GM12878 (cell line): ENCODE results near the gene COIL. TPM values are rescaled to one million over a fixed set of nuclear protein-coding genes. Genes with fewer than 3 reads are reported as not detected.

Experiments
- ATAC-seq: fragments of 200-7000 bp; cut with Tn5 transposase; 3 replicates; pipeline ENCODE4 v1.9.1; 2020; ENCODE audit warnings: mild to moderate bottlenecking, moderate library complexity
- BruUV-seq: library from RNA; stranded (reverse); fragments of 400-500 nt; replicated peaks from 2 replicates; lab custom pipeline; 2021; lab: Mats Ljungman, UMichigan
- CTCF ChIA-PET: fragments of 300-600 bp; sonication (Branson Sonifier 250); formaldehyde crosslinking; extraction: SDS; loops from one replicate; lab custom pipeline; 2021; ENCODE audit warnings: inconsistent platforms; lab: Yijun Ruan, JAX
- POLR2A ChIA-PET: fragments of 350-600 bp; formaldehyde crosslinking; extraction: SDS; loops from one replicate; lab custom pipeline; 2021; ENCODE audit warnings: inconsistent platforms; lab: Charles Lee
- RAD21 ChIA-PET: fragments of 300-600 bp; sonication (Branson Sonifier 250); formaldehyde crosslinking; loops from one replicate; lab custom pipeline; 2023; ENCODE audit warnings: antibody characterized with exemption; ENCODE audit not compliant: unreplicated experiment; lab: Charles Lee
- SMC1A ChIA-PET: fragments of 300-600 bp; sonication (Branson Sonifier 250); formaldehyde crosslinking; loops from one replicate; lab custom pipeline; 2023; ENCODE audit not compliant: unreplicated experiment, uncharacterized antibody; lab: Charles Lee
- DNase-seq: peaks from one replicate; pipeline ENCODE4 v3.0.0-alpha.2; 2011; ENCODE audit warnings: low read depth, low spot score
- FAIRE-seq: peaks from 3 replicates; lab custom pipeline; 2011; peaks lifted over from hg19 to GRCh38; lab: Jason Lieb, UNC
- H2AFZ ChIP-seq: 2 replicates; pipeline ENCODE4 v1.6.0; 2011; ENCODE audit warnings: low read depth, low read length, control low read depth; ENCODE audit not compliant: control insufficient read depth
- H3K27ac ChIP-seq: 2 replicates; pipeline ENCODE4 v1.5.1; 2011; ENCODE audit warnings: control low read depth; ENCODE audit not compliant: control insufficient read depth, insufficient read depth
- H3K27me3 ChIP-seq, 2 experiments: replicated peaks in 1 of 2; 2 replicates each; pipeline versions ENCODE4 v1.6.0 to v1.6.1; 2011; ENCODE audit warnings: low read length in 1 of 2; ENCODE audit not compliant: control insufficient read depth in 2 of 2, insufficient read depth in 2 of 2
- H3K36me3 ChIP-seq, 2 experiments: 2 replicates each; pipeline ENCODE4 v1.5.1; 2011; ENCODE audit warnings: low read length in 1 of 2; ENCODE audit not compliant: control insufficient read depth in 2 of 2, insufficient read depth in 2 of 2
- H3K4me1 ChIP-seq: 2 replicates; pipeline ENCODE4 v1.6.1; 2011; ENCODE audit warnings: mild to moderate bottlenecking, low read length, moderate library complexity, mixed read lengths; ENCODE audit not compliant: control insufficient read depth, insufficient read depth
- H3K4me2 ChIP-seq: 2 replicates; pipeline ENCODE4 v1.6.0; 2011; ENCODE audit warnings: control low read depth; ENCODE audit not compliant: control insufficient read depth, insufficient read depth
- H3K4me3 ChIP-seq: fragments of 200-600 bp; sonication (generic); 2 replicates; pipeline ENCODE4 v1.5.1; 2016
- H3K79me2 ChIP-seq: 2 replicates; pipeline ENCODE4 v1.6.0; 2011; ENCODE audit warnings: low read length; ENCODE audit not compliant: control insufficient read depth, insufficient read depth
- H3K9ac ChIP-seq: 2 replicates; pipeline ENCODE4 v1.8.0; 2011; ENCODE audit warnings: low read length, control low read depth, mixed read lengths; ENCODE audit not compliant: control insufficient read depth, insufficient read depth
- H3K9me3 ChIP-seq: replicated peaks from 3 replicates; pipeline ENCODE4 v1.5.1; 2011; ENCODE audit warnings: mild to moderate bottlenecking, low read length; ENCODE audit not compliant: control insufficient read depth, insufficient read depth
- H4K20me1 ChIP-seq: 2 replicates; pipeline ENCODE4 v1.6.0; 2011; ENCODE audit not compliant: control insufficient read depth, insufficient read depth
- CHD2 ChIP-seq: IDR thresholded peaks from 2 replicates; pipeline ENCODE4 v1.6.1; 2011; ENCODE audit warnings: low read depth, low read length, improper control_type of control experiment, borderline replicate concordance
- CREB1 ChIP-seq: IDR thresholded peaks from 2 replicates; pipeline ENCODE4 v1.6.1; 2012; ENCODE audit warnings: low read depth, mild to moderate bottlenecking, inconsistent platforms
- MEF2B ChIP-seq: fragments of 450-650 bp; IDR thresholded peaks from 2 replicates; pipeline ENCODE4 v1.6.1; 2018; ENCODE audit warnings: mild to moderate bottlenecking, moderate library complexity; ENCODE audit not compliant: partially characterized antibody, poor library complexity, severe bottlenecking
- POLR2AphosphoS2 ChIP-seq: IDR thresholded peaks from 2 replicates; pipeline ENCODE4 v1.6.1; 2011; ENCODE audit warnings: low read depth, mild to moderate bottlenecking, low read length, improper control_type of control experiment, moderate library complexity
- RFX5 ChIP-seq: IDR thresholded peaks from 2 replicates; pipeline ENCODE4 v1.6.1; 2011; ENCODE audit warnings: low read depth, low read length, improper control_type of control experiment
- RUNX3 ChIP-seq: IDR thresholded peaks from 2 replicates; pipeline ENCODE4 v1.6.1; 2012; ENCODE audit warnings: low read length, inconsistent platforms
- TBL1XR1 ChIP-seq: IDR thresholded peaks from 2 replicates; pipeline ENCODE4 v1.6.1; 2012; ENCODE audit warnings: low read depth, low read length, improper control_type of control experiment
- YBX1 ChIP-seq: fragments of 450-650 bp; IDR thresholded peaks from 2 replicates; pipeline ENCODE4 v1.6.1; 2016; ENCODE audit warnings: antibody characterized with exemption
- YY1 ChIP-seq: IDR thresholded peaks from 2 replicates; pipeline ENCODE4 v1.6.1; 2011; ENCODE audit warnings: low read depth, mild to moderate bottlenecking, low read length
- ZZZ3 ChIP-seq: IDR thresholded peaks from 2 replicates; pipeline ENCODE4 v1.6.1; 2011; ENCODE audit warnings: low read depth; ENCODE audit not compliant: control insufficient read depth, insufficient read length
- WGBS: methylation state at CpG from one replicate; pipeline ENCODE4 v1.1.6; 2016; ENCODE audit warnings: low lambda C conversion rate; ENCODE audit not compliant: insufficient replicate concordance, insufficient coverage; ENCODE audit errors: missing lambda C conversion rate; 5-methylcytosine and 5-hydroxymethylcytosine counted together
- in situ Hi-C: fragments of 300-500 bp; cut with MboI; formaldehyde crosslinking; loops from 9 replicates; pipeline ENCODE4 v1.14.3; 2018; ENCODE audit warnings: mixed read lengths
- intact Hi-C: fragments of 100-400 bp; cut with micrococcal nuclease; formaldehyde crosslinking; loops from one replicate; pipeline ENCODE4 v1.14.2; 2022; ENCODE audit not compliant: unreplicated experiment
- polyA plus RNA-seq, 11 experiments: library from polyadenylated mRNA; depleted of rRNA in 4 of 11; unstranded in 6 of 11; stranded (reverse) in 5 of 11; fragments of >200 nt; fragmentation: Nextera tagmentation in 4 of 11; fragmentation: Illumina TruSeq in 1 of 11; extraction: Ambion mirVana in 4 of 11; extraction: Trizol in 1 of 11; gene quantifications; 1 replicate in 1 of 11; 2 replicates in 10 of 11; pipeline versions ENCODE4 v1.2.1 to v1.2.3, GENCODE V29; 2011 to 2016; ENCODE audit warnings: inconsistent platforms in 2 of 11, missing spikeins in 2 of 11, low read depth in 1 of 11
- total RNA-seq, 4 experiments: library from RNA; depleted of rRNA in 3 of 4; stranded (reverse); fragments of >200 nt in 3 of 4; fragmentation: Illumina TruSeq in 1 of 4; extraction: Trizol in 1 of 4; gene quantifications; 2 replicates each; pipeline versions ENCODE4 v1.2.1 to v1.2.3, GENCODE V29; 2013 to 2021
- TF ChIP-seq, protein P1 (sequence below): IDR thresholded peaks from 2 replicates; pipeline ENCODE4 v1.6.1; 2011; ENCODE audit warnings: borderline replicate concordance, low read depth, mild to moderate bottlenecking, moderate library complexity, mixed read lengths, low read length; ENCODE audit not compliant: insufficient read depth; ENCODE audit errors: extremely low read length
- TF ChIP-seq, protein P2 (sequence below): IDR thresholded peaks from 2 replicates; pipeline ENCODE4 v1.6.1; 2012; ENCODE audit warnings: low read depth, low read length, improper control_type of control experiment

Gene COIL
- total and polyA plus RNA-seq, 10 of the 15 experiments (the other 5 are each of a cell fraction or from before 2014, with no cell fraction given) = 13.7 to 24.3 (median 17.4) TPM

DNA sequence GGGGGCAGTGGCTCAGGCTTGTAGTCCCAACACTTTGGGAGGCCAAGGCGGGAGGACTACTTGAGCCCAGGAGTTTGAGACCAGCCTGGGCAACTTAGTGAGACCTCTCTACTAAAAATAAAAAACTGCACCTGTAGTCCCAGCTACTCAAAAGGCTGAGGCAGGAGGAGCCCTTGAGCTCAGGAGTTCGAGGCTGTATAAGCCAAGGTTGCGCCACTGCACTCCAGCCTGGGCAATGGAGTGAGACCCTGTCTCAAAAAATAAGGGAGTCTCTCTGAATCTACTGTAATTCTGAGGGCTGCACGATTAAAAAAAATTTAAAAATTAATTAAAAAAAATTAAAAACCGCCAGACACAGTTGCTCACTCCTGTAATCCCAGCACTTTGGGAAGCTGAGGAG is 3.9 kb downstream of the COIL start:
- no peak overlapping the region for H3K4me2 ChIP-seq
- no TSS peak for BruUV-seq
- H2AFZ ChIP-seq = no peak overlapping the region
- no peak overlapping the region for H3K9ac ChIP-seq
- no peak overlapping the region for H3K27ac ChIP-seq
- DNase-seq = no peak
- ATAC-seq = no peak
- in situ Hi-C loops = no loop called here
- H3K4me1 ChIP-seq = no peaks in the 10 kb centered on the region; the same call in 1 of the 2 replicates
- WGBS = 98% methylated on average over 5 of the region's 5 CpGs
- H3K4me3 ChIP-seq = no peak overlapping the region
- no peaks in the 10 kb centered on the region for H4K20me1 ChIP-seq
- SMC1A ChIA-PET = interaction anchor here (0.8 to 1.1 kb wide), 2 partner anchors 11 to 21 kb away, joined by 3 read pairs; partner anchors contain the start of gene SCPEP1
- no peaks in the 10 kb centered on the region; a peak in 1 of 4 replicates for H3K36me3 ChIP-seq
- no peaks in the 10 kb centered on the region for H3K27me3 ChIP-seq
- TF ChIP-seq RFX5 (no peak), CREB1 (no peak), YY1 (no peak), RUNX3 (no peak), YBX1 (no peak), MEF2B (no peak), TBL1XR1 (no peak), POLR2AphosphoS2 (no peak), ZZZ3 (no peak), CHD2 (no peak)
- TF ChIP-seq, protein P1, sequence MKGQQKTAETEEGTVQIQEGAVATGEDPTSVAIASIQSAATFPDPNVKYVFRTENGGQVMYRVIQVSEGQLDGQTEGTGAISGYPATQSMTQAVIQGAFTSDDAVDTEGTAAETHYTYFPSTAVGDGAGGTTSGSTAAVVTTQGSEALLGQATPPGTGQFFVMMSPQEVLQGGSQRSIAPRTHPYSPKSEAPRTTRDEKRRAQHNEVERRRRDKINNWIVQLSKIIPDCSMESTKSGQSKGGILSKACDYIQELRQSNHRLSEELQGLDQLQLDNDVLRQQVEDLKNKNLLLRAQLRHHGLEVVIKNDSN = no peak
- TF ChIP-seq, protein P2, sequence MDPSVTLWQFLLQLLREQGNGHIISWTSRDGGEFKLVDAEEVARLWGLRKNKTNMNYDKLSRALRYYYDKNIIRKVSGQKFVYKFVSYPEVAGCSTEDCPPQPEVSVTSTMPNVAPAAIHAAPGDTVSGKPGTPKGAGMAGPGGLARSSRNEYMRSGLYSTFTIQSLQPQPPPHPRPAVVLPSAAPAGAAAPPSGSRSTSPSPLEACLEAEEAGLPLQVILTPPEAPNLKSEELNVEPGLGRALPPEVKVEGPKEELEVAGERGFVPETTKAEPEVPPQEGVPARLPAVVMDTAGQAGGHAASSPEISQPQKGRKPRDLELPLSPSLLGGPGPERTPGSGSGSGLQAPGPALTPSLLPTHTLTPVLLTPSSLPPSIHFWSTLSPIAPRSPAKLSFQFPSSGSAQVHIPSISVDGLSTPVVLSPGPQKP = no peak
- TF ChIP-seq, all 136 proteins: peak for 0
- ChIA-PET RAD21 (no interaction called here), POLR2A (interaction anchor here (0.5 kb wide), 1 partner anchor 78 kb away, joined by 5 read pairs; no protein-coding TSS in a partner anchor), CTCF (no interaction called here)
- Histone ChIP-seq H3K79me2 (peaks cover 28% of the 10 kb centered on the region), H3K9me3 (no peaks in the 10 kb centered on the region)
- no peak for FAIRE-seq
- intact Hi-C loops = no loop called here
